ENCODE results near the gene NFATC1. TPM values are rescaled to one million over a fixed set of nuclear protein-coding genes. Genes with fewer than 3 reads are reported as not detected.

NFATC1 gene
- total and polyA plus RNA-seq, 2 donors (not counting 1 experiment from before 2014, with no cell fraction given): 0.92 to 4.3 TPM

DNA sequence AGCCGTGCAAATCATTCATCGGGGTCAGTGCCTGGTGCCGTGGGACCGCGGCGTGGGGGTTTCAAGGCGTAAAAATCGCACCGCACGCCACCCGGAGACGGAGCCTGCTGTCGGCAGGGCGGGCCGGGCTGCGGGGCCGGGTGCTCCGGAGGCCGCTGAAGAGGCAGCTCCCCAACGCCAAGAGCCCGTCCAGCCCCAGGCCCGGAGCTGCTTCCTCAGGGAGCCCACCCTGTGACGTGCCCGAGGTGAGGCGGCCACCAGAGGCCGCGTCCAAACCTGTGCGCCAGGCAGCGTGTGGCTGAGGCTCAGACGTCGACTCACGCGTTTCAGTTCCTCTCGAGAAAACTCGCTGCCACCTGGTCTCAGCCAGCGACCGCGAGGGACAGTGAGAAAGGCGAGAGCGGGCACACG, 98.1 kb downstream of the NFATC1 start:
- no peaks in the 10 kb centered on the region for H3K9me3 ChIP-seq (ENCODE audit: control insufficient read depth, insufficient read depth, low read depth, low read length)
- no peaks in the 10 kb centered on the region for H3K4me1 ChIP-seq (ENCODE audit: control insufficient read depth, extremely low read depth, insufficient read depth, low read length)
- H3K27ac ChIP-seq (ENCODE audit: insufficient read depth, low read length): no peak overlapping the region
- TF ChIP-seq, protein P1, sequence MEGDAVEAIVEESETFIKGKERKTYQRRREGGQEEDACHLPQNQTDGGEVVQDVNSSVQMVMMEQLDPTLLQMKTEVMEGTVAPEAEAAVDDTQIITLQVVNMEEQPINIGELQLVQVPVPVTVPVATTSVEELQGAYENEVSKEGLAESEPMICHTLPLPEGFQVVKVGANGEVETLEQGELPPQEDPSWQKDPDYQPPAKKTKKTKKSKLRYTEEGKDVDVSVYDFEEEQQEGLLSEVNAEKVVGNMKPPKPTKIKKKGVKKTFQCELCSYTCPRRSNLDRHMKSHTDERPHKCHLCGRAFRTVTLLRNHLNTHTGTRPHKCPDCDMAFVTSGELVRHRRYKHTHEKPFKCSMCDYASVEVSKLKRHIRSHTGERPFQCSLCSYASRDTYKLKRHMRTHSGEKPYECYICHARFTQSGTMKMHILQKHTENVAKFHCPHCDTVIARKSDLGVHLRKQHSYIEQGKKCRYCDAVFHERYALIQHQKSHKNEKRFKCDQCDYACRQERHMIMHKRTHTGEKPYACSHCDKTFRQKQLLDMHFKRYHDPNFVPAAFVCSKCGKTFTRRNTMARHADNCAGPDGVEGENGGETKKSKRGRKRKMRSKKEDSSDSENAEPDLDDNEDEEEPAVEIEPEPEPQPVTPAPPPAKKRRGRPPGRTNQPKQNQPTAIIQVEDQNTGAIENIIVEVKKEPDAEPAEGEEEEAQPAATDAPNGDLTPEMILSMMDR (conservative IDR thresholded peaks at IDR 0.05 in 1 of 2, IDR thresholded peaks at IDR 0.05 in 1 of 2; ENCODE audit: low read depth in 1 of 2, low read length in 2 of 2): no peak
- TF ChIP-seq EZH2 (IDR thresholded peaks at IDR 0.05; ENCODE audit: low read length, missing control alignments): no peak
- no peaks in the 10 kb centered on the region for H3K27me3 ChIP-seq (ENCODE audit: control insufficient read depth, insufficient read depth, low read length)
- H3K4me3 ChIP-seq (replicated peaks in 1 of 4; ENCODE audit: control extremely low read depth in 1 of 4, insufficient read depth in 1 of 4, low read depth in 3 of 4, low read length in 4 of 4): no peak overlapping the region
- H3K79me2 ChIP-seq (ENCODE audit: control insufficient read depth, insufficient read depth, low read length): no peaks in the 10 kb centered on the region
- no peak overlapping the region for H2AFZ ChIP-seq (ENCODE audit: low read length)
- DNase-seq (ENCODE audit: low read depth in 2 of 2): no peak
- H4K20me1 ChIP-seq (ENCODE audit: control insufficient read depth, extremely low read depth, insufficient read depth, low read length): no peaks in the 10 kb centered on the region
- no peak overlapping the region for H3K4me2 ChIP-seq (ENCODE audit: extremely low read depth, insufficient read depth, low read length)
- H3K36me3 ChIP-seq (ENCODE audit: control insufficient read depth, insufficient read depth, low read length): no peaks in the 10 kb centered on the region
- no peak overlapping the region for H3K9ac ChIP-seq (ENCODE audit: insufficient read depth, low read length)

DNA sequence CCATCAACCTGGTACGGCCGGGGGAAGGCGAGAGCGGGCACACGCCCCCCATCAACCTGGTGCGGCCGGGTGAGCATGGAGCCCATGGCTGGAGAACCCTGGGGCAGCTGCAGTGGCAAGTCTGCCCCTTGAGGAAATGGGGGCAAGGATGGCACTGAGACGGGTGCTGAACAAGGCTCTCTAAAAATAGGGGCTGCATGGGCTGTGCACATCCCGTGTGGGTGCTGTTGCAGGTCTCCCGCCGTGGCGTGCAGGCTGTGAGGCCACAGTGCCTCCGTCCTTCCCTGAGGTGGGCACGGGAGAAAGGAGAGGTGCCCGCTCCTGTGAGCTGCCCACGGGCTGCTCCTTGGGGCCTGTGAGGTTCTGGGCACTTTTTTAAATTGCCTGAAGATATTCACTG, 99.2 kb downstream of the NFATC1 start:
- Histone ChIP-seq H3K79me2 (ENCODE audit: control insufficient read depth, insufficient read depth, low read length) (no peaks in the 10 kb centered on the region), H3K9me3 (ENCODE audit: control insufficient read depth, insufficient read depth, low read depth, low read length) (no peaks in the 10 kb centered on the region), H4K20me1 (ENCODE audit: control insufficient read depth, extremely low read depth, insufficient read depth, low read length) (no peaks in the 10 kb centered on the region), H3K27me3 (ENCODE audit: control insufficient read depth, insufficient read depth, low read length) (no peaks in the 10 kb centered on the region), H3K36me3 (ENCODE audit: control insufficient read depth, insufficient read depth, low read length) (no peaks in the 10 kb centered on the region), H3K9ac (ENCODE audit: insufficient read depth, low read length) (no peak overlapping the region), H3K4me1 (ENCODE audit: control insufficient read depth, extremely low read depth, insufficient read depth, low read length) (no peaks in the 10 kb centered on the region), H3K27ac (ENCODE audit: insufficient read depth, low read length) (no peak overlapping the region), H2AFZ (ENCODE audit: low read length) (no peak overlapping the region), H3K4me3 (replicated peaks in 1 of 4; ENCODE audit: control extremely low read depth in 1 of 4, insufficient read depth in 1 of 4, low read depth in 3 of 4, low read length in 4 of 4) (no peak overlapping the region), H3K4me2 (ENCODE audit: extremely low read depth, insufficient read depth, low read length) (no peak overlapping the region)
- DNase-seq (ENCODE audit: low read depth in 2 of 2): no peak
- TF ChIP-seq, protein P1 (conservative IDR thresholded peaks at IDR 0.05 in 1 of 2, IDR thresholded peaks at IDR 0.05 in 1 of 2; ENCODE audit: low read depth in 1 of 2, low read length in 2 of 2): no peak
- no peak for TF ChIP-seq EZH2 (IDR thresholded peaks at IDR 0.05; ENCODE audit: low read length, missing control alignments)

DNA sequence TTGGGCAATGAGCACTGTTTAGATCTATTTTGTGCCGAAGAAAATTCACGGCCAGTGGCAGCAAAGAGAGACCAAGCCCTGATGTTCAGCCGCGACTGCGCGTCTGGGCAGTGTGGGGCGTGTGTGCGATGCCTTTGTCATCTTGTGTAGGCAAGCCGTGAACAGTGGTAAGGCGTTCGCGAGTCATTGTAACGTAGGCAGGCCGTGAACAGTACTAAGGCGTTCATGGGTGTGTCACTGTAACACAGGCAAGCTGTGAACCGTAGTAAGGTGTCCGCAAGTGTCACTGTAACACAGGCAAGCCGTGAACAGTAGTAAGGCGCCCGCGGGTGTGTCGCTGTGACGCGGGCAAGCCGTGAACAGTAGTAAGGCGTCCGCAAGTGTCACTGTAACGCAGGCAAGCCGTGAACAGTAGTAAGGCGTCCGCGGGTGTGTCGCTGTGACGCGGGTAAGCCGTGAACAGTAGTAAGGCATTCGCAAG, 99.9 kb downstream of the NFATC1 start:
- Histone ChIP-seq H3K4me3 (replicated peaks in 1 of 4; ENCODE audit: control extremely low read depth in 1 of 4, insufficient read depth in 1 of 4, low read depth in 3 of 4, low read length in 4 of 4) (no peak overlapping the region), H3K9me3 (ENCODE audit: control insufficient read depth, insufficient read depth, low read depth, low read length) (no peaks in the 10 kb centered on the region), H3K4me1 (ENCODE audit: control insufficient read depth, extremely low read depth, insufficient read depth, low read length) (no peaks in the 10 kb centered on the region), H2AFZ (ENCODE audit: low read length) (no peak overlapping the region), H3K79me2 (ENCODE audit: control insufficient read depth, insufficient read depth, low read length) (no peaks in the 10 kb centered on the region), H4K20me1 (ENCODE audit: control insufficient read depth, extremely low read depth, insufficient read depth, low read length) (no peaks in the 10 kb centered on the region), H3K36me3 (ENCODE audit: control insufficient read depth, insufficient read depth, low read length) (no peaks in the 10 kb centered on the region), H3K4me2 (ENCODE audit: extremely low read depth, insufficient read depth, low read length) (no peak overlapping the region), H3K27me3 (ENCODE audit: control insufficient read depth, insufficient read depth, low read length) (no peaks in the 10 kb centered on the region), H3K9ac (ENCODE audit: insufficient read depth, low read length) (no peak overlapping the region), H3K27ac (ENCODE audit: insufficient read depth, low read length) (no peak overlapping the region)
- TF ChIP-seq, protein P1 (conservative IDR thresholded peaks at IDR 0.05 in 1 of 2, IDR thresholded peaks at IDR 0.05 in 1 of 2; ENCODE audit: low read depth in 1 of 2, low read length in 2 of 2): no peak
- TF ChIP-seq EZH2 (IDR thresholded peaks at IDR 0.05; ENCODE audit: low read length, missing control alignments): no peak
- no peak for DNase-seq (ENCODE audit: low read depth in 2 of 2)
